ENCODE data around the gene KIF6.

The KIF6 gene

DNA sequence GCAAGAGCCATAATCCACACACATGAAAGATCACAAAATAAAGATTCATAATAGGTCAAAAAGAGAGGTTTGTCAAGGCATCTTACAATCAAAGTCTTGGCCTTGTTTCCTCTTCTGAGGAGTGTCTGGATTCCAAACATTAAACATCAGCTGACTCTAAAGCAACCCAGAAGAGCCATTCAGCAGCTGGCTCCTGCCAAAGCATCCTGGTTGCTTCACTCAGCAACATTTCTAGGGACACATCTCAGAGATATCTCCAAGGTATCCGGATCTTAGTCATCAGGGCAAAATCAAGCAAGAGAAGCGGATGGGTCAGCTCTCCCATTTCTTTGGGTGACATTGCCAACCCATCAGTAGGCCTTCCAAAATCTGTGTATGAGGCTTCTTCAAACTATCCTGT, 139.6 kb downstream of the KIF6 start:
- H3K27ac ChIP-seq = no peak overlapping the region
- H3K4me3 ChIP-seq = no peak overlapping the region
- no peak for DNase-seq (ENCODE audit: low spot score)
- TF ChIP-seq, protein P1, sequence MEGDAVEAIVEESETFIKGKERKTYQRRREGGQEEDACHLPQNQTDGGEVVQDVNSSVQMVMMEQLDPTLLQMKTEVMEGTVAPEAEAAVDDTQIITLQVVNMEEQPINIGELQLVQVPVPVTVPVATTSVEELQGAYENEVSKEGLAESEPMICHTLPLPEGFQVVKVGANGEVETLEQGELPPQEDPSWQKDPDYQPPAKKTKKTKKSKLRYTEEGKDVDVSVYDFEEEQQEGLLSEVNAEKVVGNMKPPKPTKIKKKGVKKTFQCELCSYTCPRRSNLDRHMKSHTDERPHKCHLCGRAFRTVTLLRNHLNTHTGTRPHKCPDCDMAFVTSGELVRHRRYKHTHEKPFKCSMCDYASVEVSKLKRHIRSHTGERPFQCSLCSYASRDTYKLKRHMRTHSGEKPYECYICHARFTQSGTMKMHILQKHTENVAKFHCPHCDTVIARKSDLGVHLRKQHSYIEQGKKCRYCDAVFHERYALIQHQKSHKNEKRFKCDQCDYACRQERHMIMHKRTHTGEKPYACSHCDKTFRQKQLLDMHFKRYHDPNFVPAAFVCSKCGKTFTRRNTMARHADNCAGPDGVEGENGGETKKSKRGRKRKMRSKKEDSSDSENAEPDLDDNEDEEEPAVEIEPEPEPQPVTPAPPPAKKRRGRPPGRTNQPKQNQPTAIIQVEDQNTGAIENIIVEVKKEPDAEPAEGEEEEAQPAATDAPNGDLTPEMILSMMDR (IDR thresholded peaks at IDR 0.05) = no peak

DNA sequence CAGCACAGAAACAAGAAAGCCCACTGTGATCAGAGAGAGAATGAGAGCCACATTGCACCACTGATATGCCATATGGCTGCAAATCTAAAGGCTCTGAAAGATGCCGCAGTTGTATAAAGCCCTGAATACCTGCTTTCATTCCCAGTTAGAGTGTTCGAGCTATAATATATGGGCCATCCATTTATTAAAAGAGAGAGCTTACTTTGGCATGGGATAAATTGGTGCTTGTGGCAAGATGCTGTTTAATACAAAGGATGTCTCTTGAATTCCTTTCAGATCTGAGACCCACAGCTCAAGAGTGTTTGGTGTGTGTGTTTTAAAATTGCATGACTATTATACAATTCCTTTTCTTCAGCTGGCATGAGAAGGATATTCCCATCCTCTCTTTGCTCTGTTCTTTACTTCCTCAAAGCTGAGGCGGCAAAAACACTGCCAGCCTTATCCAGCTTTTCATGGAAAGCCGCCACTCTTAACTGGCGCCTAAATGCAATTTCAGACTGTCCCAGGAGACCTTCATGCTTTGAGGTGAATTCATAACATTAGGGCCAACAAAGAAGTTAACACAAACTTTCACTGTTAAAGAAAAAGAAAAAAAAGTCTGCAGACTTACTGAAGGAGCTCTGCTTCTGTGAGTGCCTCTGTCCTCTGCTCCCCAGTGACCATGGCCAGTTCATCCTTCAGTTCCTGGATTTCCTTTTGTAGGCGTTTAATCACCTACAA, 147.6 kb downstream of the KIF6 start:
- DNase-seq (ENCODE audit: low spot score) = no peak
- Histone ChIP-seq H3K27ac (no peak overlapping the region), H3K4me3 (no peak overlapping the region)
- TF ChIP-seq, protein P1 (IDR thresholded peaks at IDR 0.05) = no peak

DNA sequence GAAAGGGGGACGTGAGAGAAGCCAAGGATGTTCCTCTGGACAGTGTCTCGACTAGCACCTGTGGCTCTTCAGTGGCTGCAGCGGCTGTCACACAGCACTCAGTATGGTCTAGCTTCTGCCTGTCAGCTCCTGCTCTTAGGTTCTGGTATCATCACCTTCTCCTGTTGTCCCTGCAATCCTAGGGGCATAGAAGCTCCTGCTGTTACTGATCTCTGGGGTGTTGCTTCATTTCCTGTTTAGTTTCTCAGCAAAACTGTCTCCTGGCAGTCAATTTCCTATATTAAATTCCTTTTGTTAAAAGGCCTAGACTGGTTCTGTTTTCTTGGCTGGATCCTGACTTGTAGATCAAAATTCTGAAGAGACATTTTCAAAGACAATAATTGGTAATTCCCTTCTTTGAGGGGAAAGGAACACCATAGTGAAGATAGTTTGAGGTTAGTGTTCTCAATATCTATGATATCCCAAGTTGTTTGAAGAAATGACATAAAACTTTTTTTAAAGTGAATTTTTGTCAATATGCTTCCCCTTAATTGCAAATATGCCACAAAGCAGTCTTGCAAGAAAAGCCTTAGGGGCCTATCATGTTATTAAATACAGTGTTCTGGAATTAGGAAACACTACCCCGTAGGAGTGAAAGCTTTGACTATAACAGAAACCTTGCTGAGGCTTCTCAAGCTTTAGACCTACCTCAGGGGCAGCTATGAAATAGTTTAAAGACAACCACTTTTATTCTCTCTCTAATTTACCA, 148.5 kb downstream of the KIF6 start:
- no peak overlapping the region for H3K4me3 ChIP-seq
- TF ChIP-seq, protein P1 (IDR thresholded peaks at IDR 0.05) = no peak
- H3K27ac ChIP-seq = no peak overlapping the region
- DNase-seq (ENCODE audit: low spot score) = no peak

DNA sequence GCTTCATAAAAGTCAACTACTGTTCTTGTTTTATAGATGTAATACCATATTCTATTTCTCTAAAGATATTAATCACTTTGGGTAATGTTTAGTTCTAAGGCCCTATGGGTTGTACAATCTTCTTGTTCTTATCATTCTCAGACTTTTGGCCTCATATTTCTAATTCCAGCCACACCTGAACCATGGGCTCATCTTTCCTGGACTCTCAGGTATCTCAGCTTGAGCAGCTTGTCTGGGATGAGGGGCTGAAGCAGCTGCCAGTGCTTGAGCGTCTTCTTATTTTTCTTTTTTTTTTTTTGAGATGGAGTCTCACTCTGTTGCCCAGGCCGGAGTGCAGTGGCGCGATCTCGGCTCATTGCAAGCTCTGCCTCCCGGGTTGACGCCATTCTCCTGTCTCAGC, 150.2 kb downstream of the KIF6 start:
- Histone ChIP-seq H3K27ac (no peak overlapping the region), H3K4me3 (no peak overlapping the region)
- DNase-seq (ENCODE audit: low spot score) = no peak
- TF ChIP-seq, protein P1 (IDR thresholded peaks at IDR 0.05) = no peak

DNA sequence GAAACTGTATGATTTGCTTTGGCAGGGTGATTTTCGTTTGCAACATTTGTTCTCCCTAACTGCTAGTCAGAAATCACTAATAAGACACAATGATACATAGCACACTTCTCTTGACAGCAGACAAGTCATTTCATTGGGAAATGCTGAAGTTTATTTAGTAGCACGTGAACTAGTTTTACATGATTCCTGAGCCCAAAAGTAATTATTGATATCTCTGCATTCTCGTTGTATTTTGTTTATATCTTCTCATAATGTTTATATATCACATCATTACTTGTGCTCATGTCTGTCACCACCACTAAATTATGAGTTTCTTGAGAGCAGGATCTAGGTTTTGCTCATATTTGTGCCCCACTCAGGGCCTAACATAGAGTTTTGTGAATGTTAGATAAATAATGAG, 151.7 kb downstream of the KIF6 start:
- H3K4me3 ChIP-seq = no peak overlapping the region
- TF ChIP-seq, protein P1 (IDR thresholded peaks at IDR 0.05) = no peak
- no peak overlapping the region for H3K27ac ChIP-seq
- DNase-seq (ENCODE audit: low spot score) = no peak

DNA sequence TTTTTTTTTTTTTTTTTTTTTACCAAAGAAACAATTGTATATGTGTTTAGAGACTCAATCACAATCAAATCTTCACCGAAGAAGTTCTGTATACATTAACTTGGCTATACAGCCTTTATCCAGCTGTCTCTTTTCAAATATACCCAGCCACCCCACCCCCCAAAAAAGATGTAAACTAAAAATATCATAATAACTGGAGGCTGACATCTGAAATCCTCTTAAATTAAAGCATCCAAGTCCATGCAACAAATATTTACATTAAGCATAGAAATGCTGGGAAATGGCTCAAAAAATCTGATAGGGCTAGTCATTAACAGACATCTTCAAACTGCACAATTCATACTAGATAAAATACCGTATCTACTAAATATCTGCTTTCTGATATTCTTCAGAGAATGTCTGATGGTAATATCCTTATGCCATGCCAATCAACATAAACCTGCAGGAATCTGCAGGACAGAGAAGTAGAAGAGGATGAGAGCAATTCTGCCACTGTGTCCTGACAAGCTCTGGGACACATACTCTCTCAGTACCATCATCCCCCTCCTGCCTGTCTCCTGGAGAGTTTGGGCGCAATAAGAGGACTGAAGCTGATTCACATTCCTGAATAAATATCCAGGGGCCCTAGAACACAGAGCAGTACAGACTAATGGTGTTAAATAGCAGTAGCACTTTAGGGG, 152.4 kb downstream of the KIF6 start:
- no peak for DNase-seq (ENCODE audit: low spot score)
- TF ChIP-seq, protein P1 (IDR thresholded peaks at IDR 0.05) = no peak

More for the DNA sequence above, 152.4 kb downstream of the KIF6 start:
- H3K4me3 ChIP-seq = no peak overlapping the region
- no peak overlapping the region for H3K27ac ChIP-seq
